Loucy (cell line): ENCODE measurements around the gene CCM2.

Source experiments
- EZH2phosphoT487 ChIP-seq: fragments of 200-600 bp; IDR thresholded peaks from 2 replicates; pipeline ENCODE4 v1.6.1; 2018; ENCODE audit warnings: antibody characterized with exemption, mild to moderate bottlenecking, moderate library complexity, borderline replicate concordance
- TF ChIP-seq, protein P1 (sequence below): fragments of 200-600 bp; sonication (generic); conservative IDR thresholded peaks from 2 replicates; pipeline ENCODE4 v1.5.1; 2014; ENCODE audit warnings: mild to moderate bottlenecking, antibody characterized with exemption, low read length

DNA sequence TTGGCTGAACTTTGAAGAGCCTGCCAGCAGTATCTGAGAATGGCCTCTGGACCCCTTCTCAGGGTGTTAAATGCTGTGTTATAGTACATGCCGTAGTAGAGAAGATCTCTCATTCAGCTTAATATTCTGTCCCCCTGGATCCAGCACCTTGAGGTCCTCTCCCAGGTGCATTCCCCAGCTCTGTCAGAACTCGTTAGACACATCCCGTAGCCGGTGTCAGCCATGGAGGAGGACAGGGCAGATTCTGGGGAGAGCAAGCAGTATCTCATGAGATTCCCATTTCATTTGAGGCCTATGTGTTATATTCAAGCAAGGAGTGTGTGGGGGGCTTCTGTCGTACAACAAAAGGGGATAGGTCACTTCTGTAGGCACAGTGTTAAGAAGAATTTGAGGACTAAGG is 53.9 kb downstream of the CCM2 start:
- TF ChIP-seq, protein P1, sequence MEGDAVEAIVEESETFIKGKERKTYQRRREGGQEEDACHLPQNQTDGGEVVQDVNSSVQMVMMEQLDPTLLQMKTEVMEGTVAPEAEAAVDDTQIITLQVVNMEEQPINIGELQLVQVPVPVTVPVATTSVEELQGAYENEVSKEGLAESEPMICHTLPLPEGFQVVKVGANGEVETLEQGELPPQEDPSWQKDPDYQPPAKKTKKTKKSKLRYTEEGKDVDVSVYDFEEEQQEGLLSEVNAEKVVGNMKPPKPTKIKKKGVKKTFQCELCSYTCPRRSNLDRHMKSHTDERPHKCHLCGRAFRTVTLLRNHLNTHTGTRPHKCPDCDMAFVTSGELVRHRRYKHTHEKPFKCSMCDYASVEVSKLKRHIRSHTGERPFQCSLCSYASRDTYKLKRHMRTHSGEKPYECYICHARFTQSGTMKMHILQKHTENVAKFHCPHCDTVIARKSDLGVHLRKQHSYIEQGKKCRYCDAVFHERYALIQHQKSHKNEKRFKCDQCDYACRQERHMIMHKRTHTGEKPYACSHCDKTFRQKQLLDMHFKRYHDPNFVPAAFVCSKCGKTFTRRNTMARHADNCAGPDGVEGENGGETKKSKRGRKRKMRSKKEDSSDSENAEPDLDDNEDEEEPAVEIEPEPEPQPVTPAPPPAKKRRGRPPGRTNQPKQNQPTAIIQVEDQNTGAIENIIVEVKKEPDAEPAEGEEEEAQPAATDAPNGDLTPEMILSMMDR: no peak
- no peak for TF ChIP-seq EZH2phosphoT487
